ENCODE results near the gene TOR4A.
"Not testable (repeated sequence)": the region's sequence is repeated elsewhere in the genome, so short reads cannot be mapped to it uniquely, and the experiment has no call there.

Gene TOR4A

DNA sequence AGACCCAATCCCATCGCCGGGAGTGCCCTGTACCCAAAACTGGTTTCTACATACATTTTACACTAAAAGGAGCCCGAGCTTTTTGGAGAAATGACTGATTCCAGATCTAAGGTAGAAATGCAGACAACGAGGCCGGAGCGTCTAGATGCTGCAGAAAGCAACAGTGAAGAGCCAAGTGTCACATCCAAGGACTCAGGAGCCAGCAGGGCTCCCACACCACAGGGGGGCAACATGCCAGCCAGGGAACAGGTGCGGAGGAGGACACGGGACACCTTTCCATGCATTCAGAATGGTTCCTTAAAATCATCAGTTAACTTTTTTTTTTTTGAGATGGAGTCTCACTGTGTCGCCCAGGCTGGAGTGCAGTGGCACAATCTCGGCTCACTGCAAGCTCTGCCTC, 47.6 kb downstream of the TOR4A start:
- Mint-ChIP-seq H3K36me3 (ENCODE audit: low read depth) (no peaks in the 10 kb centered on the region), H3K27ac (no peak overlapping the region), H3K4me1 (ENCODE audit: low read depth) (peaks cover 20% of the 10 kb centered on the region), H3K9me3 (peaks cover 18% of the 10 kb centered on the region), H3K4me3 (no peak overlapping the region), H3K27me3 (ENCODE audit: low read depth) (no peaks in the 10 kb centered on the region)

DNA sequence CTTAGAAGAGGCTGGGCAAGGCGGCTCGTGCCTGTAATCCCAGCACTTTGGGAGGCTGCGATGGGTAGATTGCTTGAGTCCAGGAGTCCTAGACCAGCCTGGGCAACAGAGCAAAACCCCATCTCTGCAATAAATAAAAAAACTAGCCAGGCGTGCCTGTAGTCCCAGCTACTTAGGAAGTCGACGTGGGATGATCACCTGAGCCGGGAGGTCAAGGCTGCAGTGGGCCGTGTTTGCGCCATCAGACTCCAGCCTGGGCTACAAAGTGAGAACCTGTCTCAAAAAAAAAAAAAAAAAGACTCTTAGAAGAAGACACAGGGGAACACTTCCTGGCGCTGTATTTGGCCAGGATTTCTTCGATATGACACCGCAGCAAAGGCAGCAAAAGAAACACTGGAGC, 48.3 kb downstream of the TOR4A start:
- H3K9me3 Mint-ChIP-seq, result peaks cover 25% of the 10 kb centered on the region
- peak overlapping the region; percentile 85 for H3K27ac Mint-ChIP-seq
- no peak overlapping the region for H3K4me3 Mint-ChIP-seq

DNA sequence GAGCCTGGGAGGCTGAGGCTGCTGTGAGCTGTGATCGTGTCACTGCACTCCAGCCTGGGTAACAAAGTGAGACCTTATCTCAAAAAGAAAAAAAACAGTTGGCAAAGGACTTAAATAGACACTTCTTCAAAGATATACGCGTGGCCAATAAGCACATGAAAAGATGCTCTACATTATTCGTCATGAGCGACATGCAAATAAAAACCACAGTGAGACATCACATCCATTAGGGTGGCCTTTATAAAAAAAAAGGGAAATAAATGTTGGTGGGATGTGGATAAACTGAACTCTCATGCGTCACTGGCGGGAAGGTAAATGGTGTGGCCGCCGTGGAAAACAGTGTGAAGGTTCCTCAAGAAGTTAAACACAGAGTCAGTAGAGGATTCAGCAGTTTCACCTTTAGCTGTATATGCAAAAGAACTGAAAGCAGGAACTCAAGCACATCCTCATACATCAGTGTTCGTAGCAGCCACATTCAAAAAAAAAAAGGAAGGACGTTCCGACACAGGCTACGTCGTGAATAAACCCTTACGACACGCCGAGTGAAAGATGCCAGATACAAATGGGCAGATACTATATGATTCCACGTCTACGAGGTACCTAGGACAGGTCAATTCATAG, 49.0 kb downstream of the TOR4A start:
- no peaks in the 10 kb centered on the region for H3K27me3 Mint-ChIP-seq (ENCODE audit: low read depth)
- peaks cover 27% of the 10 kb centered on the region for H3K9me3 Mint-ChIP-seq
- peak overlapping the region; percentile 61 for H3K4me3 Mint-ChIP-seq
- peak overlapping the region; percentile 85 for H3K27ac Mint-ChIP-seq
- H3K36me3 Mint-ChIP-seq (ENCODE audit: low read depth), result no peaks in the 10 kb centered on the region
- peaks cover 17% of the 10 kb centered on the region for H3K4me1 Mint-ChIP-seq (ENCODE audit: low read depth)

More for the DNA sequence above, 48.3 kb downstream of the TOR4A start:
- Mint-ChIP-seq H3K27me3 (ENCODE audit: low read depth) (no peaks in the 10 kb centered on the region), H3K4me1 (ENCODE audit: low read depth) (peaks cover 17% of the 10 kb centered on the region), H3K36me3 (ENCODE audit: low read depth) (no peaks in the 10 kb centered on the region)

DNA sequence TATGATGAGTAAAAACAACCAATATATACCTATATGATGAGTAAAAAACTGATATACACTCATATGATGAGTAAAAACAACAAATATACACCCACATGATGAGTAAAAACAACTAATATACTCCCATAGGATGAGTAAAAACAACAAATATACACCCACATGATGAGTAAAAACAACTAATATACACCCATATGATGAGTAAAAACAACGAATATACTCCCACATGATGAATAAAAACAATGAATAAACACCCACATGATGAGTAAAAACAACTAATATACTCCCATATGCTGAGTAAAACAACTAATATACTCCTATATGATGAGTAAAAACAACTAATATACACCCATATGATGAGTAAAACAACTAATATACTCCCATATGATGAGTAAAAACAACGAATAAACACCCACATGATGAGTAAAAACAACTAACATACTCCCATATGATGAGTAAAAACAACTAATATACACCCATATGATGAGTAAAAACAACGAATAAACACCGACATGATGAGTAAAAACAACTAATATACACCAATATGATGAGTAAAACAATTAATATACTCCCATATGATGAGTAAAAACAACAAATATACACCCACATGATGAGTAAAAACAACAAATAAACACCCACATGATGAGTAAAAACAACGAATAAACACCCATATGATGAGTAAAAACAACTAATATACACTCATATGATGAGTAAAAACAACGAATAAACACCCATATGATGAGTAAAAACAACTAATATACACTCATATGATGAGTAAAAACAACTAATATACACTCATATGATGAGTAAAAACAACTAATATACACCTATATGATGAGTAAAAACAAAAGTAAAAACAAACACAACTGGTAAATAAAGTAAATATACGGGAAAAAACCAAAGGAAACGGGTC, 50.4 kb downstream of the TOR4A start:
- H3K27me3 Mint-ChIP-seq (ENCODE audit: low read depth); H3K36me3 Mint-ChIP-seq (ENCODE audit: low read depth); H3K4me3 Mint-ChIP-seq: not testable (repeated sequence)
- Mint-ChIP-seq H3K4me1 (ENCODE audit: low read depth) (peaks cover 17% of the 10 kb centered on the region), H3K9me3 (peaks cover 30% of the 10 kb centered on the region), H3K27ac (peak overlapping the region; percentile 20)

DNA sequence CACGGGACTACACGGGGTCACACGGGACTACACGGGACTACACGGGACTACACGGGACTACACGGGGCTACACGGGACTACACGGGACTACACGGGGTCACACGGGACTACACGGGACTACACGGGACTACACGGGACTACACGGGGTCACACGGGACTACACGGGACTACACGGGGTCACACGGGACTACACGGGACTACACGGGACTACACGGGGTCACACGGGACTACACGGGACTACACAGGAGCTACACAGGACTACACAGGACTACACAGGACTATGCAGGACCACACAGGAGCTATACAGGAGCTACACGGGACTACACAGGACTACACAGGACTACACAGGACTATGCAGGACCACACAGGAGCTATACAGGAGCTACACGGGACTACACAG, 52.1 kb downstream of the TOR4A start:
- not testable (repeated sequence) for H3K4me3 Mint-ChIP-seq; H3K27me3 Mint-ChIP-seq (ENCODE audit: low read depth); H3K36me3 Mint-ChIP-seq (ENCODE audit: low read depth); H3K27ac Mint-ChIP-seq
- Mint-ChIP-seq H3K4me1 (ENCODE audit: low read depth) (peaks cover 17% of the 10 kb centered on the region), H3K9me3 (peaks cover 30% of the 10 kb centered on the region)

DNA sequence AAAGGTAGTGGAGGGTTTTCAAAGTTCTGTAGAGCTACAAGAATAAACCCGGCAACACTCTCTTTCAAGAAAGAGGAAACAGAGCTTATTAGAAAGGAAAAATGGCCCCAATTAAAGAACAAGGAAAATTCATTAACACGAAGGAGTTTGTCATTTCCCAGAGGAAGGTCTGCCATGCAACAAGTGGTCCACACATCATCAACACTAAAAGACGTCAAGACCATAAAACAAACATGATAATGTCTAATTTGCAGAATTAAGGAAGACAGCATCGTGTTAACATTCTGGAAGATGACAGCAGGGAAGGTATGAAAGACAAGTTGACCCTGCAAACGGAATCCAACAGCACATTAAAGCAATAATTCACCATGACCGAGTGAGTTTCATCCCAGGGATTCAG, 53.2 kb downstream of the TOR4A start:
- H3K27ac Mint-ChIP-seq, result no peak overlapping the region
- no peaks in the 10 kb centered on the region for H3K27me3 Mint-ChIP-seq (ENCODE audit: low read depth)
- peaks cover 16% of the 10 kb centered on the region for H3K4me1 Mint-ChIP-seq (ENCODE audit: low read depth)

DNA sequence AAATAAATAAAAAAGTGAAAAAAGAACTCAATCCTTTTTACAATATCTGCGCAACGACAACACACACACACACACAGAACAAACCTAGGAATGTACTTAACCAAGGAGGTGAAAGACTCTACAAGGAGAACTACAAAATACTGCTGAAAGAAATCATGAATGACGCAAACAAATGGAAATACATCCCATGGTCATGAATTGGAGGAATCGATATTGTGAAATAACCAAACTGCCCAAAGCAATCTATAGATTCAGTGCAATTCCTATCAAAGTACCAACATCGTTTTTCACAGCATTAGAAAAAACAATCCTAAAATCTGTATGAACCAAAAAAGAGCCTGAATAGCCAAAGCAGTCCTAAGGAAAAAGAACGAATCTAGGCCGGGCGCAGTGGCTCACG, 54.4 kb downstream of the TOR4A start:
- Mint-ChIP-seq H3K4me3 (no peak overlapping the region), H3K9me3 (peaks cover 40% of the 10 kb centered on the region), H3K4me1 (ENCODE audit: low read depth) (peaks cover 8% of the 10 kb centered on the region), H3K27me3 (ENCODE audit: low read depth) (no peaks in the 10 kb centered on the region), H3K36me3 (ENCODE audit: low read depth) (no peaks in the 10 kb centered on the region), H3K27ac (no peak overlapping the region)

More for the DNA sequence above, 53.2 kb downstream of the TOR4A start:
- Mint-ChIP-seq H3K36me3 (ENCODE audit: low read depth) (no peaks in the 10 kb centered on the region), H3K4me3 (no peak overlapping the region), H3K9me3 (peaks cover 35% of the 10 kb centered on the region)

Measured in T-helper 1 cell treated with Interleukin-12 subunit alpha and Interleukin-12 subunit beta and Interleukin-4 antibody, amounts not matched to agents 30 μg/mL and 1 μg/mL, for 36 hours (primary cell).